ENCODE measurements around the gene CNOT6L. TPM values are rescaled to one million over a fixed set of nuclear protein-coding genes. Genes with fewer than 3 reads are reported as not detected.

The CNOT6L gene
- polyA plus RNA-seq, 1 donor (not counting 4 experiments of a cell fraction or from before 2014, with no cell fraction given): 12.0 TPM

DNA sequence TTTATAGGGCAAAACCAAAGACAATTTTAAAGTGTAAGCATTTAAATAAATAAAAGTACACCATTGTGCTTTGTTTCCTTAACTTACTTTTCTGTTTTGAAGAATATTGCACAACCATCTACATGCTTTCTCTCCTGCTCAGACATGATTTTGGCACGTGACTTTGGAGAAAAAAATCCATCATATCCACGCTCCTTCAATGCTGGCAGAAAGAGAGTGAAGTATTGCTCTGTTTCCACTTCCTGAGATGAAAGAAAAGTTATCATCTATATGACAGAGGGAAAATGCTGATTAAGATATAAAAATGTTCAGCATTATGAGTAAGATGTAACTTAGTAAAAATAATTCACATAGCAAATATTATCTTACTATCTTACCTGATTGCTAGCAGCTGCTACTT is 77.1 kb downstream of the CNOT6L start:
- TF ChIP-seq, protein P1, sequence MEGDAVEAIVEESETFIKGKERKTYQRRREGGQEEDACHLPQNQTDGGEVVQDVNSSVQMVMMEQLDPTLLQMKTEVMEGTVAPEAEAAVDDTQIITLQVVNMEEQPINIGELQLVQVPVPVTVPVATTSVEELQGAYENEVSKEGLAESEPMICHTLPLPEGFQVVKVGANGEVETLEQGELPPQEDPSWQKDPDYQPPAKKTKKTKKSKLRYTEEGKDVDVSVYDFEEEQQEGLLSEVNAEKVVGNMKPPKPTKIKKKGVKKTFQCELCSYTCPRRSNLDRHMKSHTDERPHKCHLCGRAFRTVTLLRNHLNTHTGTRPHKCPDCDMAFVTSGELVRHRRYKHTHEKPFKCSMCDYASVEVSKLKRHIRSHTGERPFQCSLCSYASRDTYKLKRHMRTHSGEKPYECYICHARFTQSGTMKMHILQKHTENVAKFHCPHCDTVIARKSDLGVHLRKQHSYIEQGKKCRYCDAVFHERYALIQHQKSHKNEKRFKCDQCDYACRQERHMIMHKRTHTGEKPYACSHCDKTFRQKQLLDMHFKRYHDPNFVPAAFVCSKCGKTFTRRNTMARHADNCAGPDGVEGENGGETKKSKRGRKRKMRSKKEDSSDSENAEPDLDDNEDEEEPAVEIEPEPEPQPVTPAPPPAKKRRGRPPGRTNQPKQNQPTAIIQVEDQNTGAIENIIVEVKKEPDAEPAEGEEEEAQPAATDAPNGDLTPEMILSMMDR (optimal IDR thresholded peaks at IDR 0.05 in 1 of 3, IDR thresholded peaks at IDR 0.05 in 1 of 3, conservative IDR thresholded peaks at IDR 0.05 in 1 of 3; ENCODE audit: extremely low read depth in 1 of 3, insufficient read depth in 2 of 3, low read length in 3 of 3): no peak
- TF ChIP-seq EZH2 (IDR thresholded peaks at IDR 0.05; ENCODE audit: low read length): no peak
- H3K9me3 ChIP-seq (ENCODE audit: control insufficient read depth, low read depth, low read length): no peaks in the 10 kb centered on the region
- peak overlapping the region in 1 of 3 experiments; percentile 5 for H3K4me3 ChIP-seq (ENCODE audit: control insufficient read depth in 2 of 3, extremely low read depth in 1 of 3, insufficient read depth in 2 of 3, low read depth in 1 of 3, low read length in 3 of 3)
- H3K27me3 ChIP-seq (ENCODE audit: control insufficient read depth, extremely low read depth, insufficient read depth, low read length): no peaks in the 10 kb centered on the region
- H3K4me1 ChIP-seq (ENCODE audit: control insufficient read depth, extremely low read depth, insufficient read depth, low read length): peaks cover 9% of the 10 kb centered on the region
- H3K36me3 ChIP-seq (ENCODE audit: control insufficient read depth in 2 of 2, extremely low read depth in 1 of 2, insufficient read depth in 2 of 2, low read length in 2 of 2): no peaks in the 10 kb centered on the region
- peak overlapping the region; percentile 53 for H3K4me2 ChIP-seq (ENCODE audit: control insufficient read depth, extremely low read depth, insufficient read depth, low read depth, low read length)
- H3K79me2 ChIP-seq (ENCODE audit: control insufficient read depth, insufficient read depth, low read length): no peaks in the 10 kb centered on the region
- no peaks in the 10 kb centered on the region for H4K20me1 ChIP-seq (ENCODE audit: control insufficient read depth, extremely low read depth, insufficient read depth, low read length)
- dilution Hi-C loops (cut with MboI; ENCODE audit: extremely low pct_ligation_motif_present, low sequenced_read_pairs): no loop called here
- peak; percentile 93 for FAIRE-seq
- peak overlapping the region; percentile 47 for H2AFZ ChIP-seq (ENCODE audit: control insufficient read depth, low read length)
- H3K27ac ChIP-seq (ENCODE audit: control insufficient read depth, insufficient read depth, low read length): peak overlapping the region; percentile 37
- no peak for DNase-seq (ENCODE audit: low read depth, low spot score)
- H3K9me1 ChIP-seq (ENCODE audit: control insufficient read depth, extremely low read depth, insufficient read depth, low read length): no peaks in the 10 kb centered on the region
- H3K9ac ChIP-seq (ENCODE audit: control insufficient read depth, extremely low read depth, insufficient read depth, low read length): no peak overlapping the region

DNA sequence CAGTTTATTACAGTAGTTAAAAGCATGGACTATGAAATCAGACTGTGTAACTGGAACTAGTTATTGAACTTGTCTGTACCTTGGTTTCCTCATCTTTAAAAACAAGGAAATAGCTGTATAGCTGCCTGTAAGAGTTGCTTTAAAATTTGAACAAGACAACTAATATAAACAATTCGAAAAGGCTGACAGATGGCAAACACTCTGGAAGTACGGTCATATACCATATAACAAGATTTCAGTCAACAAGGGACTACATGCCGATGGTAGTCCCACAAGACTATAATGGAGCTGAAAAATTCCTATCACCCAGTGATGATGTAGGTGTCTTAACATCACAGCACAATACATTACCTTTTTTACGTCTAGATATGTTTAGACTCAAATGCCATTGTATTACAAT is 78.7 kb downstream of the CNOT6L start:
- Histone ChIP-seq H3K4me3 (ENCODE audit: control insufficient read depth in 2 of 3, extremely low read depth in 1 of 3, insufficient read depth in 2 of 3, low read depth in 1 of 3, low read length in 3 of 3) (no peak overlapping the region), H3K9me1 (ENCODE audit: control insufficient read depth, extremely low read depth, insufficient read depth, low read length) (no peaks in the 10 kb centered on the region), H2AFZ (ENCODE audit: control insufficient read depth, low read length) (no peak overlapping the region), H3K36me3 (ENCODE audit: control insufficient read depth in 2 of 2, extremely low read depth in 1 of 2, insufficient read depth in 2 of 2, low read length in 2 of 2) (no peaks in the 10 kb centered on the region), H3K27ac (ENCODE audit: control insufficient read depth, insufficient read depth, low read length) (no peak overlapping the region), H3K9me3 (ENCODE audit: control insufficient read depth, low read depth, low read length) (no peaks in the 10 kb centered on the region), H3K4me2 (ENCODE audit: control insufficient read depth, extremely low read depth, insufficient read depth, low read depth, low read length) (no peak overlapping the region), H3K27me3 (ENCODE audit: control insufficient read depth, extremely low read depth, insufficient read depth, low read length) (no peaks in the 10 kb centered on the region), H4K20me1 (ENCODE audit: control insufficient read depth, extremely low read depth, insufficient read depth, low read length) (no peaks in the 10 kb centered on the region), H3K79me2 (ENCODE audit: control insufficient read depth, insufficient read depth, low read length) (no peaks in the 10 kb centered on the region), H3K9ac (ENCODE audit: control insufficient read depth, extremely low read depth, insufficient read depth, low read length) (no peak overlapping the region), H3K4me1 (ENCODE audit: control insufficient read depth, extremely low read depth, insufficient read depth, low read length) (peaks cover 9% of the 10 kb centered on the region)
- FAIRE-seq (no peak), DNase-seq (ENCODE audit: low read depth, low spot score) (no peak)
- dilution Hi-C loops (cut with MboI; ENCODE audit: extremely low pct_ligation_motif_present, low sequenced_read_pairs): no loop called here
- no peak for TF ChIP-seq EZH2 (IDR thresholded peaks at IDR 0.05; ENCODE audit: low read length)
- TF ChIP-seq, protein P1 (optimal IDR thresholded peaks at IDR 0.05 in 1 of 3, IDR thresholded peaks at IDR 0.05 in 1 of 3, conservative IDR thresholded peaks at IDR 0.05 in 1 of 3; ENCODE audit: extremely low read depth in 1 of 3, insufficient read depth in 2 of 3, low read length in 3 of 3): no peak

All from keratinocyte (primary cell).